Prostate gland (tissue), 2 donors: ENCODE data around the gene KCNJ4.

Experiments
- POLR2A ChIP-seq: fragments of 450-650 bp; IDR thresholded peaks from one replicate; pipeline ENCODE4 v1.6.1; 2016; ENCODE audit warnings: antibody characterized with exemption, mild to moderate bottlenecking
- POLR2AphosphoS5 ChIP-seq: sonication (generic); formaldehyde crosslinking; IDR thresholded peaks from one replicate; pipeline ENCODE4 v1.6.1; 2017; ENCODE audit warnings: antibody characterized with exemption
- TF ChIP-seq, protein P1 (sequence below), 4 experiments: fragments of 200-600 bp in 2 of 4; fragments of 450-650 bp in 2 of 4; sonication (generic) in 2 of 4; IDR thresholded peaks; 1 replicate in 3 of 4; 2 replicates in 1 of 4; pipeline ENCODE4 v1.5.1; 2016 to 2019; ENCODE audit warnings: antibody characterized with exemption in 4 of 4, mild to moderate bottlenecking in 2 of 4, moderate library complexity in 2 of 4

GRCh38 chr22:38461414-38462081 lies 6.5 kb upstream of the KCNJ4 start:
- TF ChIP-seq, protein P1, sequence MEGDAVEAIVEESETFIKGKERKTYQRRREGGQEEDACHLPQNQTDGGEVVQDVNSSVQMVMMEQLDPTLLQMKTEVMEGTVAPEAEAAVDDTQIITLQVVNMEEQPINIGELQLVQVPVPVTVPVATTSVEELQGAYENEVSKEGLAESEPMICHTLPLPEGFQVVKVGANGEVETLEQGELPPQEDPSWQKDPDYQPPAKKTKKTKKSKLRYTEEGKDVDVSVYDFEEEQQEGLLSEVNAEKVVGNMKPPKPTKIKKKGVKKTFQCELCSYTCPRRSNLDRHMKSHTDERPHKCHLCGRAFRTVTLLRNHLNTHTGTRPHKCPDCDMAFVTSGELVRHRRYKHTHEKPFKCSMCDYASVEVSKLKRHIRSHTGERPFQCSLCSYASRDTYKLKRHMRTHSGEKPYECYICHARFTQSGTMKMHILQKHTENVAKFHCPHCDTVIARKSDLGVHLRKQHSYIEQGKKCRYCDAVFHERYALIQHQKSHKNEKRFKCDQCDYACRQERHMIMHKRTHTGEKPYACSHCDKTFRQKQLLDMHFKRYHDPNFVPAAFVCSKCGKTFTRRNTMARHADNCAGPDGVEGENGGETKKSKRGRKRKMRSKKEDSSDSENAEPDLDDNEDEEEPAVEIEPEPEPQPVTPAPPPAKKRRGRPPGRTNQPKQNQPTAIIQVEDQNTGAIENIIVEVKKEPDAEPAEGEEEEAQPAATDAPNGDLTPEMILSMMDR (IDR thresholded peaks at IDR 0.05) = peak in 2 of 4 experiments; percentile 32 to 36
- TF ChIP-seq POLR2AphosphoS5 (peak; percentile 80), POLR2A (no peak)
